Cardiac muscle cell (in vitro differentiated cells and primary cell): ENCODE data around the gene GJB1. TPM values are rescaled to one million over a fixed set of nuclear protein-coding genes. Genes with fewer than 3 reads are reported as not detected.

ENCODE experiments used
- DNase-seq, 2 donors: peaks; one replicate each; pipeline versions ENCODE4 v3.0.0 to v3.0.0-alpha.2; 2010 to 2017; ENCODE audit warnings: low read depth in 1 of 2, low spot score in 1 of 2
- H3K27ac ChIP-seq: fragments of 200-600 bp; sonication (generic); 2 replicates; pipeline ENCODE4 v1.5.1; 2016
- H3K27me3 ChIP-seq: fragments of 200-600 bp; sonication (generic); 2 replicates; pipeline ENCODE4 v1.6.0; 2016; ENCODE audit warnings: control low read depth
- H3K36me3 ChIP-seq: fragments of 200-600 bp; sonication (generic); 2 replicates; pipeline ENCODE4 v1.5.1; 2016; ENCODE audit warnings: control low read depth
- H3K4me1 ChIP-seq: fragments of 200-600 bp; sonication (generic); 2 replicates; pipeline ENCODE4 v1.8.1; 2017; ENCODE audit warnings: low read depth, mild to moderate bottlenecking, mixed run types
- H3K4me3 ChIP-seq: fragments of 200-600 bp; sonication (generic); 2 replicates; pipeline ENCODE4 v1.5.1; 2016; ENCODE audit warnings: mild to moderate bottlenecking
- H3K9me3 ChIP-seq: fragments of 200-600 bp; sonication (generic); 2 replicates; pipeline ENCODE4 v1.5.1; 2017; ENCODE audit warnings: low read depth, mild to moderate bottlenecking, control low read depth
- polyA plus RNA-seq: library from polyadenylated mRNA; unstranded; fragments of >200 nt; fragmentation: Nextera tagmentation; extraction: Ambion mirVana; gene quantifications from 2 replicates; pipeline ENCODE4 v1.2.1, GENCODE V29; 2016
- total RNA-seq: library from RNA; depleted of rRNA; stranded (reverse); fragments of >200 nt; gene quantifications from 2 replicates; pipeline ENCODE4 v1.2.3, GENCODE V29; 2016
- TF ChIP-seq, protein P1 (sequence below): IDR thresholded peaks from 2 replicates; pipeline ENCODE4 v1.5.1; 2012; ENCODE audit warnings: low read depth, mild to moderate bottlenecking, low read length

Gene GJB1
- total and polyA plus RNA-seq, 2 experiments from 2014 or later: not detected

DNA sequence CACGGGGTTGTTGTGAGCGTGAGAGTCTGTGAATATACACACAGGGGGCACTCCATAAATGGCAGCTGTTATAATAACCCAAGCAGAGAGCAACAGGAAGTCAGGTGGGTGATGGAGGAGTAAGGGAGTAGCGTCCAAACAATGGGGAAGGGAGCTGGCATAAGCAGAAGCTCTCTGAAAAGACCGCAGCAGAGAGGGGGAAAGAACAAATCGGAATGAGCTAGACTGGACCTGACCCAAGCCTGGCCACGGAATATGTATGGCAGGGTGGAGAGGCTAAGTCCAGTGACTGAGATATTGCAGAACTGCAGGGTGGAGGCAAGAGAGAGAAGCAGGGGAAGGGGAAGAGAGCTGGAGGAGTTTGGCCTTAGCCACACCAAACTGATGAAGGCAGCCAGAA, 6.5 kb upstream of the GJB1 start:
- no peaks in the 10 kb centered on the region for H3K4me1 ChIP-seq
- H3K27me3 ChIP-seq: no peaks in the 10 kb centered on the region
- no peaks in the 10 kb centered on the region for H3K36me3 ChIP-seq
- no peak for DNase-seq
- no peak overlapping the region for H3K27ac ChIP-seq
- TF ChIP-seq, protein P1, sequence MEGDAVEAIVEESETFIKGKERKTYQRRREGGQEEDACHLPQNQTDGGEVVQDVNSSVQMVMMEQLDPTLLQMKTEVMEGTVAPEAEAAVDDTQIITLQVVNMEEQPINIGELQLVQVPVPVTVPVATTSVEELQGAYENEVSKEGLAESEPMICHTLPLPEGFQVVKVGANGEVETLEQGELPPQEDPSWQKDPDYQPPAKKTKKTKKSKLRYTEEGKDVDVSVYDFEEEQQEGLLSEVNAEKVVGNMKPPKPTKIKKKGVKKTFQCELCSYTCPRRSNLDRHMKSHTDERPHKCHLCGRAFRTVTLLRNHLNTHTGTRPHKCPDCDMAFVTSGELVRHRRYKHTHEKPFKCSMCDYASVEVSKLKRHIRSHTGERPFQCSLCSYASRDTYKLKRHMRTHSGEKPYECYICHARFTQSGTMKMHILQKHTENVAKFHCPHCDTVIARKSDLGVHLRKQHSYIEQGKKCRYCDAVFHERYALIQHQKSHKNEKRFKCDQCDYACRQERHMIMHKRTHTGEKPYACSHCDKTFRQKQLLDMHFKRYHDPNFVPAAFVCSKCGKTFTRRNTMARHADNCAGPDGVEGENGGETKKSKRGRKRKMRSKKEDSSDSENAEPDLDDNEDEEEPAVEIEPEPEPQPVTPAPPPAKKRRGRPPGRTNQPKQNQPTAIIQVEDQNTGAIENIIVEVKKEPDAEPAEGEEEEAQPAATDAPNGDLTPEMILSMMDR: no peak
- no peak overlapping the region for H3K4me3 ChIP-seq
- H3K9me3 ChIP-seq: no peaks in the 10 kb centered on the region

DNA sequence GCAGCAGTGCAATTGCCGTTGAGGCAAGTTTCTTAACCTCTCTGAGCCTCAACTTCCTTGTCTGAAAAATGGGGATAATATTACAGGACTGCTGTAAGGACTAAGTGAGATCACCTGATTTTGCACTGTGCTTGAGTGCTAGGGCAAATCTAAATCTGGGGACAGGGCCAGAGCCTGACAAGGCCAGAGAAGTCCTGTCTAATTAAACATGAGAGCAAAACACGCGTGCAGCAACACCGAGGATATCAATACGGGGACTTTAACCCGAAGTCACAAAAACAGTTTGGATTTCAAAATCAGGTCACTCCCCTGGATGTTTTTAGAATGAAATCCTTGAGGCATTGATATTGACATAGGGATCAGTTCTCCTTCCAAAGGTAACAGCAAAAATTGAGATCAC, 5.7 kb upstream of the GJB1 start:
- Histone ChIP-seq H3K4me3 (no peak overlapping the region), H3K27ac (no peak overlapping the region), H3K36me3 (no peaks in the 10 kb centered on the region), H3K27me3 (no peaks in the 10 kb centered on the region), H3K4me1 (no peaks in the 10 kb centered on the region), H3K9me3 (no peaks in the 10 kb centered on the region)
- no peak for DNase-seq
- TF ChIP-seq, protein P1: no peak

DNA sequence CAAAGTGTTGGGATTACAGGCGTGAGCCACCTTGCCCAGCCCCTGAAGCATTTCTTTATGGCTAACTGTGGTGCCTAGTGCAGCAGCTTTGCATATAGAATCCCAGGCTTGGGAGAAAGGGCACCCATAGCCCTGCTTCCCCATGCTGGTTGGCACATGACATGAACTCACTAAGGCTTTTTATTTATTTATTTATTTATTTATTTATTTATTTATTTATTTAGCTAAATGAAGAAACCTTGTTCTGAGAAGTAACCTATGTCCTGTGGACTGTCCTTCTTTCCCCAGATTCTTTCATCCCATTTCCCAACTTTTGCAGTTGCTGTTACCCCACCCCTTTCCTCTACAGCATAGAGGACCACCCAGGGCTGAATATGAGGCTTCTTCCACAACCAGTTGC, 1.9 kb upstream of the GJB1 start:
- no peak overlapping the region for H3K4me3 ChIP-seq
- H3K27me3 ChIP-seq: no peaks in the 10 kb centered on the region
- TF ChIP-seq, protein P1: no peak
- no peaks in the 10 kb centered on the region for H3K4me1 ChIP-seq
- DNase-seq: no peak
- no peak overlapping the region for H3K27ac ChIP-seq
- H3K36me3 ChIP-seq: no peaks in the 10 kb centered on the region
- no peaks in the 10 kb centered on the region for H3K9me3 ChIP-seq

DNA sequence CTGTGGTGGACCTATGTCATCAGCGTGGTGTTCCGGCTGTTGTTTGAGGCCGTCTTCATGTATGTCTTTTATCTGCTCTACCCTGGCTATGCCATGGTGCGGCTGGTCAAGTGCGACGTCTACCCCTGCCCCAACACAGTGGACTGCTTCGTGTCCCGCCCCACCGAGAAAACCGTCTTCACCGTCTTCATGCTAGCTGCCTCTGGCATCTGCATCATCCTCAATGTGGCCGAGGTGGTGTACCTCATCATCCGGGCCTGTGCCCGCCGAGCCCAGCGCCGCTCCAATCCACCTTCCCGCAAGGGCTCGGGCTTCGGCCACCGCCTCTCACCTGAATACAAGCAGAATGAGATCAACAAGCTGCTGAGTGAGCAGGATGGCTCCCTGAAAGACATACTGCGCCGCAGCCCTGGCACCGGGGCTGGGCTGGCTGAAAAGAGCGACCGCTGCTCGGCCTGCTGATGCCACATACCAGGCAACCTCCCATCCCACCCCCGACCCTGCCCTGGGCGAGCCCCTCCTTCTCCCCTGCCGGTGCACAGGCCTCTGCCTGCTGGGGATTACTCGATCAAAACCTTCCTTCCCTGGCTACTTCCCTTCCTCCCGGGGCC, 1.2 kb downstream of the GJB1 start:
- no peak overlapping the region for H3K4me3 ChIP-seq
- H3K4me1 ChIP-seq: no peaks in the 10 kb centered on the region
- no peak overlapping the region for H3K27ac ChIP-seq
- DNase-seq: no peak
- TF ChIP-seq, protein P1: no peak
- no peaks in the 10 kb centered on the region for H3K27me3 ChIP-seq
- no peaks in the 10 kb centered on the region for H3K9me3 ChIP-seq
- no peaks in the 10 kb centered on the region for H3K36me3 ChIP-seq

DNA sequence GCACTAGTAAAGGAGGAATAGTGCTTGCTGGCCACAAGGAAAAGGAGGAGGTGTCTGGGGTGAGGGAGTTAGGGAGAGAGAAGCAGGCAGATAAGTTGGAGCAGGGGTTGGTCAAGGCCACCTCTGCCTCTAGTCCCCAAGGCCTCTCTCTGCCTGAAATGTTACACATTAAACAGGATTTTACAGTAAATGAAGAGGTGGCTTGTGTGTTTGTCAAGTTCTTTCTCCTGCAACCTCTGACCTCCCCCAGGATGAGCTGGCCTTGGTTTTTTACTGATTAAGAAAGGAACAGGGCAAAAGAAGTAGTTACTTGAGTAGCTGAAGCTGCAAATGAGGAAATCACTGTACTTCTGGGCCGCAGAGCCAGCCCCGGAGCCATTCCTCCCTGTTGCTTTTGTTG, 2.0 kb downstream of the GJB1 start:
- no peak for DNase-seq
- Histone ChIP-seq H3K36me3 (no peaks in the 10 kb centered on the region), H3K4me1 (no peaks in the 10 kb centered on the region), H3K9me3 (no peaks in the 10 kb centered on the region), H3K27me3 (no peaks in the 10 kb centered on the region), H3K4me3 (no peak overlapping the region), H3K27ac (no peak overlapping the region)
- TF ChIP-seq, protein P1: no peak
